NCI-H82 treated with DMSO at 0.1 percent for 48 hours (cell line): ENCODE data around the gene BRD4.

ENCODE experiments used
- DNase-seq: peaks from one replicate; lab custom pipeline; 2025; ENCODE audit not compliant: unreplicated experiment; lab: John Stamatoyannopoulos, UW

Gene BRD4

DNA sequence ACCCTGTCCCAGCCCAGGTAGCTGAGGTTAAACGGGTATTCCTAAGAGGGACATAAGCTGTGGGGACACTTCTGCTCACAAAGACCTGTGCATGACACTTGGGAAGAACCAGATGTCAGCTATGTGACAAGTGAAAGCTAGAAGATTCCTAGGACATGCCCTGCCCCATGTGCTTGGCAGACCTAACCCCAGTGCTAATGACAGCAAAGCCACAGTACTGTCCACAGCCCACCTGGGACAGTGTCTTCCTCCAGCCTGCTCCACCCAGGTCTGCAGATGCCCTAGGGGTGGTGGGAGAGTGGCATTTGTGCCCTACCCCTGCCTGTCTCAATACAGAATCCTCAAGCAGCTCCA, 81.7 kb downstream of the BRD4 start:
- no peak for DNase-seq

DNA sequence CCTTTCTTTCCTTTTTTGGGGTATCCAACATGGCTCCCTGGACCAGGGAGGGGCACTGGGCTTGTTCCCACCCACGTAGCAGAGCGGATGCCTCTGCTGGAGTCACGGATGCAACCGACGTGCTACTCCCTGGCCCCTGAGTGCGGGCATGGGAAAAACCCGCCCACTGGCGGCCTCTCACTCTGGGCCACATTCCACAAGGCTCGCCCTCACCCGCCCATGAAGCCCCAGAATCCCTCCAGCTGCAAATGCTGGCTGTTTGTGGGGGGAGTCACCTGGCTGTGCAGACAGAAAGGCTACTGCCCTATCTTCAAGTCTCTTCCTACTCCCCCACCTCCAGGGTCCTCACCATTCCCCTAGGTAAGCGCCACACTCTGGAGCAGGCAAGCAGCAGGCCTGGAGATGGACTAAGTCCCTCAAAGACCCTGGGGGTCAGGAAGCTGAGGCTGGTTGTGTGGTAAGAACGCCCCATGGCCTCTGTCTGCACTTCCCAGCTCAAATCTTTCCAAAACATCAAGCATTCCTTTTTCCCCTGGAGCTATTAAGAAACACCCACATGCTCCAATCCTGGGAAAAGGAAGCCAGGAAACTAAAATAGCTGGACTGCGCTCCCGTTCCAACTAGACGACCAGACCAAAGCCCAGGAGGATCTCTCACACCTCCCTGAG, 82.2 kb downstream of the BRD4 start:
- DNase-seq: no peak

DNA sequence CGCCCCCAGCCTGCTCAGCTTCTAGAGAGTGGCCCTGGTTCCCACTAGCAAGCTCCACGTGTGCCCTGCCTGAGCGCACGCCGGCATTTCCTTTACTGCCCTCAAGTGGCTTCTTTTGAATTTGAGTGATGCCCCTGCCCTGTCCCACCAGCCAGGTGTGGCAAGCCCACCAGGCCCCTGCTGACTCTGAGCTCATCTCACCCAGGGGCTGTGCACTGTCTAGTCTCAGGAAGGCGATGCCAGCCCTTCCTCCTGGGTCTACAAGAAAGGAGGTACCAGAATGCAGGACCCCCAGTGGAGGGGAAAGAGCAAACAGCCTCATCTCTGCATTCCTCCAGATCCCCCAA, 82.8 kb downstream of the BRD4 start:
- DNase-seq: no peak

DNA sequence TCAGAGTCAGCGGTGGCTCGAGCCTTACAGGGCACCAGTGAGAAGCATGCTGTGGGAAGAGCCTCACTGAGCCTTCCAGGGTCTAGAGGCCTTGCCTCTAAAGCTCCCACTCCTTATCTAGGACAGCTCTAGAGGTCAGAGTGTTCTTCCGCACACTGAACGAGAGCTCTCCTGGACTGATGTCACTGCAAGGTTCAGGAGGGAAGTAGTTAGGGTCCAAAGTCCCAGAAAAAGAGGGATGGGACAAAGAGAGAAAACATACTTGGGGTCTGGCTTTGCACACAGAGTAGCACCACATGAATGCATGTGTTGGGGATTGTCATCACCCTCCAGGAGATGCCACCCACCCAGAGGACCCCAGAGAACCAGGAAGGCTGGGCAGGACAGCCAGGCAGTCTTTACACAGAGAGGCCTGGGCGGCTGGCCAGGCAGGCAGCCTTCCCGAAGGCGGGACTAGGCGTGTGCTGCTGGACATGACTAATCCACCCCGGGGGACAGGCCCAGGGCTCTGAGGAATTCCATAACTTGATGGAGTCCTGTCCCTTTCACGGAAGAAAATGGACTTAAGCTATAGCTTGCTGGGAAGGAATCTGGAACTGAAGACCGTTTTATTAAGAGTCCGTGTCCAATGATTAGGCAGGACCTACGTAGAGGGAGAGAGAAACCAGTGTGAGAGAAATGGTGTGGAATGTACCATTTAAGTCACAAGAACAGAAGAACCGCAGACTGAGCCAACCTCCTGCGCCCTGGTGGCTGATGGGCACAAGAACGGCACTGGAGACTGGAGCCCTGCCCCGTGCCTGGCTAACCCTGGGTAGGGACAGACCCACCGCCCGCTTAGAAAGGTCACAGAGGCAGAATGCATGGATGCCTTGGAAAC, 83.5 kb downstream of the BRD4 start:
- no peak for DNase-seq

DNA sequence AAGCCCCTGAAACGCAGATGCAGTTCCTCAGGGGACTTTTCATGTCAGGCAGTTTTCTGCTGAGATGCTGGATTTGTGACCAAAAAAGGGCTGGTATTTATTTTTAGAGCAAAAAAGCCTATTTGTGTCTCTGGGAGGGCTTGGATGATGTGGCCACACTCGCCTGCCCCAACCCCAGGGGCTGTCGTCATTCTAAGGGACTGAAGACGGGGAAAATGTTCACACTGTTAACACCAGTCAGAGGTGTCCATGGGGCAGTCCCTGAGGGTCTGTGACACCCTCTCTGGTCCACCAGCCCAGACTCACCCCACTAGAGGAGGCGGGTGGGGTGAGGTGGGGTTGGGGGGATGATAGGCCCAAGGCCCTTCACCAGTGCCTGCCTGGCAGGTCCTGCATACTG, 84.2 kb downstream of the BRD4 start:
- no peak for DNase-seq

DNA sequence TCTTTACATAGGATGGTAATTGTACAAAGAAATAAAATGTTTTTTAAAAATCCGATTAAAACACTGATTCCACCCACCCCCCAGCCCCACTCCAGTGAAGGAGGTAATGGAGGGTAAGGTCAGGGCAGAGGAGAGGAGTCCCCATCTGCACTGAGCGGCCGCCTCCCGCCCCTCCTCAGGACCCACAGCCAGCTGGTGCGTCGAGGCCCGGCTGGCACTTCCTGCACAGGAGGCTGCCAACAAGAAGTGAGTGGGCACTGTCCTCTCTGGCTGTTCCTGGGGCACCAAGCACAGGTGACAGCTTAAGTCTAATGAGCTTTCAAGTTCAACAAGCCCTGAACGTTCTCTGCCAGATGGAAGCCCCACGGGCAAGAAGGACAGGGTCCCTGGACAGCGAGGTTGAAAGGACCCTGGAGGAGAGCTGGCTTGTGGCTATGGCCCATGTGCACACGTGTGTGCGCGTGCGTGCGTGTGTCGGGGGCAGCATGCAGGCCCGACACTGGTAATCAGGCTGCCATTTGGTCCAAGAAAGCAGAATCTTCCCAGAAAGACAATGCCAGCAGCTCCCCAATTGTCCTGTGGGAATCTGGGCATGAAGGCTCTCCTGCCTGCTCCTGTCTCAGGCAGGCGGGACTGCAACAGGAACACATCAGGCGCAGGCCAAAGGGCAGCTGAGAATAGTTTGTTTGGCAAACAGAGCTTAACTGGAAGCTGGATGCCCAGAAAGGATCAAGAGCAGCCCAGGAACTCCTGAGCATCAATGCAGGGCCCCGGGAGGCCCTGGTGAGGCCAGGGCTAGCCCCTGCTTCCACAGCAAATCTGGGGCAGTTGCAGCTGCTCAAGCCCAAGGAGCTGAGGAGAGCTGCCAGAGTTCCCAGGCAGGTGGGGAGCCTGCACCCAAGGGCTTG, 85.0 kb downstream of the BRD4 start:
- no peak for DNase-seq

DNA sequence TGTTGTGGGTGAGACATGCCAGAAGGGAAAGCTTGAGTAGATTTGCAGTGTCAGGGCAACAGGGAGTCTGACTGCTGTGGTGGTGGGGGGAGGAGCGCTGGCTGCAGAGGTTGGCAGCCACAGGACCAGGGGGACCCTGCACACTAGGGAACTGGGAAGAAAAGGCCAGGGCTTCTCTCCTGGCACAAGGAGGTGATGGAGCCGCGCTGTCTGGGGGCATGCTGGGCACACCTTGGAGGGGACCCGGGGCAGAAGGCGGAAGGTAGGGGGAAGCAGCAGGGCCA, 86.2 kb downstream of the BRD4 start:
- no peak for DNase-seq

DNA sequence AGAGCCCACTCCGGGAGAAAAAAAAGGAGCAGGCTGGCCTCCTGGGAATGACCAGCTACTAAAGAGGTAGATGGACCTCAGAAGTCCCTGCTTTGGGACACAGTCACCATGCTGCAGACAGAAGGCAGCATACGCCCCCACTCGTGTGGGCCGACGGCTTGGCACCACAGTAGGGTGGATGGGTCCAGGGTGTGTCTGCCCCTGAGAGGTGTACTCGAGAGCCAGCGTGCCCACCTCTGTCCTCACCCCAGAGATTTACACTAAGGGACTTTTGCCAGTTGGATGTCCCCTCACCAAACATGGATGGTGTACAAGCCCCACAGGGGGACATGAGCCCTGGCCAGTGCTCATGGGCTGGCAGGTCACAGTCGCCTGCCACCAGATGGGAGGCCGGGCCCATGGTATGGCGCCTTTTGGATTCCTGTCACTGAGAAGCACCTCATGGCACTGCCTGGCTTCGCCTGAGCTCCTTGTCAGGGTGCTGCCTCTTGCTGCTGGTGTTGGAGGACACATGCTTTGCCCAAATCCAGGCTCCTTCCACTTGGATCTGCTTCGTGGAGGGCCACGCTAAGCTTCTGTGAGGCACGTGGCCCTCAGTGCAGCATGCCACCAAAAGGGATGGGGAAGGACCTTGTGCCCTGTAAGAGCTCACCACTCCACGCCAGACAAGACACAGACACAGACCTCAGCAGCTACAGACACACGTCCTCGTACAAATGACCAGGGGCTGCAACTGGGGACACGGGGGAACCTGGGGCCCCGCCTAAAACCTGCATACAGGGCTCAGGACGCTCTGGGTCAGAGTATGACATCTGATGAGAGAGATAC, 86.8 kb downstream of the BRD4 start:
- no peak for DNase-seq

DNA sequence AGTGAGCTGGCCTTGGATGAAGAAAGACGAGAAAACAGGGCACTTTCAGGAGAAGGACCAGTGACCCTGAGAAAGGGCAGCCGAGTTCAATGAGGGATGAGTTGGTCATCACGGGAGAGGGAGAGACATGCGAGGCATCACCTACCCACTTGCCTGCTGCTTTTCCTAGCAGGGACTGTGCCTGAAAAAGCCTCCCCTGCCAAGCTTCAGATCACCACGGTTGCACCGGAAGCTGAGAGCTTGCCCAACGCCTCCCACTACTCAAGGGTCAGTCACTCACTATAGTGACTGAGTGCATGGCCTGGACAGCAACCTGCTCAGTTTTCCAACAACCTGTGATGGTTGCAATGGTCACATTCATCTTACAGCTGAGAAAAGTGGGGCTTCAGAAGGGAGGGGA, 87.5 kb downstream of the BRD4 start:
- no peak for DNase-seq

DNA sequence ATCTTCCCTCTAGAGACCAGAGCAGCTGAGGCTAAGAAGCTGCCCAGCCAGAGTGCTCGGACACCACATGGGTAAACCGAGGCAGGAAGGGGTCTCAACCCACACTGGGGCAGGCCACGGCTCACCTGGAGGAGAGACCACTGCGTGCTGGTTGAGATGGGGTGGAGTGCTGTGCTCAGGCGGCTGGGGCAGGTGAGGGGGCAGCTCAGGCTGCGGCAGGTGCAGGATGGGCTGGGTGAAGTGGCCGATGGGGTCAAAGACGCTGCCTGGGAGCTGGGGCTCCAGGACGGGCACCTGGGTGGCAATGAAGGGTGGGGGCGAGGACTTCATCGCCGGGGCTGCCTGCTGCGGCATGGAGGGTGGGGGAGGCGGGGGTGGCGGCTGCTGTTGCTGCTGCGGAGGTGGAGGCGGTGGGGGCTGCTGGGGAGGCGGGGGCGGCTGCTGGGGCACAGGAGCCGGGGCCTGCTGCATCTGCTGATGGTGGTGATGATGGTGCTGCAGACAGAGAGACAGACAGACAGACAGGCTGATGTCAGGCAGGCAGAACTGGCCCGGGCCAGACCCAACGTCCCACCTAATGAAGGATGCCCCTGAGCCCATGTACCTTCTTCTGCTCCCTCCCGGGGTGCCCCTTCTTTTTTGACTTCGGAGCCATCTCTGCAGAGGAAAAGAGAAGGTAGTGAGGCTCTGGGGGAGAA, 88.1 kb downstream of the BRD4 start:
- no peak for DNase-seq

DNA sequence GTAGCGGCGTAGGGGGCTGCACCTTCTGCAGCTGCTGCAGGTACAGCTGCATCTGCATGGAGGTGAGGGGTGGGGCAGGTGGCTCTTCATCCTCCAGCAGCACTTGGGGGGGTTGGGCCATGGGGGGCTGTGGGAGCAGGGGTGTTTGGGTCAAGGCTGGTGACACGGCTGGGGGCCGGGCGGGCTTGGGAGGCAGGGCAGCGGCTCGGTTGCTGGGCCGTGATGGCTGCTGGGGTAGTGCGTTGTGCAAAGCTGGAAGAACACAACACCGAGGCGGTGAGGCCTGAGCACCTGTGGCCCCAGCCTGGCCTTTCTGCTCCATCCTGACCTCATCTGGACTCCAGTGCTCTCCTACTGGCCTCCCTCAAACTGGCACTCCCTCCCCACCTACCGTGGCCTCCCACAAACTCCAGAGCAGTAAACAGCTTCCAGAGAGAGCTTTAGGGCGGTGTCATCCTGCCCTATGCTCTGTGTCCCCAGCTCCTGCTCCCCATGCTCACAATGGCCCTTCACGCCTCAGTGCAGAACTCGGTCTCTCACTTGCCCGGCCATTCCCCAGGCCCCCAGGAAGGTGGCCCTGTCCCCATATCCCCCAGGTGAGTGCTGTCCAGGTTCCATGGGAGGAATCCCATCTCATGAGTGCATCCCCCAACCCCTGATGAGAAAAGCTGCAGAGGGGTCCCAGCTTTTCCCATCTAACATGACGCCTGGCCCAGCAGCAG, 88.9 kb downstream of the BRD4 start:
- DNase-seq: no peak

DNA sequence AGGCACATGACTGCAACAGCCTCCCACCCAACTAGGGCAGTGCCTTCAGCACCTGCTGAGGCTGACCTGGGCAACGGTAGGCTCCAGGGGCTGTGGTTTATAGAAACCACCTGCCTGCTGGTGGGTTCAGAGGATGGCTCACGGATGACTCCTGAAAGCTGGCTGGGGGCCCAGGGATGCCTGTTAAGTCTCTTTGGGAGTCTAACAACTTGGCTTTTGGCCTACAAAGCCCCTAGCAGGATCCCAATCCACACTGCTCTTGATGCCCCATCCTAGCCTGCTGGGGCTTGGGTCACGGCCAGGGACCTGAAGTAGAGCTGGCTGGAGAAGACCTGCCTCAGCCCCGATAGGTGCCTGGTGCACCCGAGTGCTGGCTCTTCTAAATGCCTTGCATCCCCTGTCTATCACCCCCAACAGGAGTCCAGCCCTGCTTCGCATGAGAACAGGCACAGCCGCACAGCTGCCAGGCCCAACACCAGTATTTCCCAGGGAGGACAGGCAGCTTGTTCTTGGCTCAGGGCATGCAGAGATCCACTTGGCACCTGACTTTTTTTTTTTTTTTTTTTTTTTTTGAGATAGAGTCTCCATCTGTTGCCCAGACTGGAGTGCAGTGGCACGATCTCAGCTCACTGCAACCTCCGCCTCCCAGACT, 91.0 kb downstream of the BRD4 start:
- DNase-seq: no peak

DNA sequence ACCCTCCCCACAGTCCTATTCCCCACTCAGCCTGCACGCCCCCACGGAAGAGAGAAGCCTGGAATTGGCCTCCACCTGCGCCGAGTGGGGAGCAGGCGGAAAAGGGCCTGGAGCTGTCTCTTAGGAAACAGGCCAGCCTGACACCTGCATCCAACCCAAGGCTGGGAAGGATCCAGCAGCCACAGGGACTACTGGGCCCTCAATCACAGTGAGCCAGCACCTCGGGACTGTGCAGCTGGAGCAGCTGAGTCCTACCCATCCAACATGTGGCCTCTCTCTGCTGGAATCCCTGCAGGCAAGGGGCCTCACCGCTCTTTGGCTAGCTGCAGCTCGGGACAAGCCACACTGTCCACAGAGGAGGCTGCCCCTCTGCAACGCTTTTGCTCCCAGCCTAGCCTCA, 91.8 kb downstream of the BRD4 start:
- no peak for DNase-seq

DNA sequence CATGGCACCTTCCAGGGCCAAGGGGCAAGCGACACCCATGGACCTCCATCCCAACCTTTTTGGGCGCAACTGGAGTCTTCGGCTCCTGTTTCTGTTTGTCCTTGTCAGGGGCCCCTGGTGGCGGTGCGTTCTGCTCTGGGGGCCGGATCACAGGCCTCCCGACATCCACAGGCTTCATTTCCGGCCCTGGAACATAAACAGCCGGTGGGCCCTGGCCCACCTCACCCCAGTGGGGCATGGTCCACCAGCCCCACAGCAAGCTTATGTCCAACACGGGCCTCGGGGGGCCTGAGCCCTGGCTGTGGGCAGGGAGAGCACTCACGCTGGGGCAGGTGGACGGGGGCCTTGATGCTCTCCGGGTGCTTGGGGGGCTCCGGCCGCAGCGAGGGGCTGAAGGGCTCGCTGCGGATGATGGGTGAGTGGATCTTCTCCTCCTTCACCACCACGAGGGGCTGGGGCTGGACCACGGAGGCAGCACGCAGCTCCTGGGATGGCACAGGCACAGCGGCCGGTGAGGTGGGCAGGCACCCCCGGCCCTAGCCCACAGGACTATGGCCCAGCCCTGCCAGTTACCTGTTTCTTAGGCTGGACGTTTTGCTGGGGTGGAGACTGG, 92.9 kb downstream of the BRD4 start:
- DNase-seq: no peak

DNA sequence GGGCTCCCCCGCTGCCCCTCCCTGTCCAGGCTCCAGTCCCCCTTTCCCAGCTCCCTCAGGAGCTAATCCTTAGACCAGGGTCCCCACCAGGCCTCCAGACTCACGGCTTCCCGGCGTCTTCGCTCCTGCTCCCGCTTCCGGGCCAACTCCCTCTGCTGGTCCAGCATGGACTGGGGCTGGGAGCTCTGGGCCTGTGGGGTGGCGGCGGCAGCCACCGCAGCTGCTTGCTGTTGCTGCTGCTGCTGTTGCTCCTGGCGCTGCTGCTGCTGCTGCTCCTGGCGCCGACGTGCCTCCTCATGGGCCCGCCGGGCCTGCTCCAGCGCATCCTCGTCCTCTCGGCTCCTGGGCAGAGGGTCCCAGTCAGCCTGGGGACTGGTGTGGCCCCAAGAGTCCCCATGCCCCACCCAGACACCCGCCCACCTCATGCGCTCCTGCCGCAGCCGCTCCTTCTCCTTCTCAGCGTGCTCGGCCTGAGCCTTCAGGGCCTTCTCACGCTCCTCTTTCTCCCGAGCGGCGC, 93.6 kb downstream of the BRD4 start:
- no peak for DNase-seq

DNA sequence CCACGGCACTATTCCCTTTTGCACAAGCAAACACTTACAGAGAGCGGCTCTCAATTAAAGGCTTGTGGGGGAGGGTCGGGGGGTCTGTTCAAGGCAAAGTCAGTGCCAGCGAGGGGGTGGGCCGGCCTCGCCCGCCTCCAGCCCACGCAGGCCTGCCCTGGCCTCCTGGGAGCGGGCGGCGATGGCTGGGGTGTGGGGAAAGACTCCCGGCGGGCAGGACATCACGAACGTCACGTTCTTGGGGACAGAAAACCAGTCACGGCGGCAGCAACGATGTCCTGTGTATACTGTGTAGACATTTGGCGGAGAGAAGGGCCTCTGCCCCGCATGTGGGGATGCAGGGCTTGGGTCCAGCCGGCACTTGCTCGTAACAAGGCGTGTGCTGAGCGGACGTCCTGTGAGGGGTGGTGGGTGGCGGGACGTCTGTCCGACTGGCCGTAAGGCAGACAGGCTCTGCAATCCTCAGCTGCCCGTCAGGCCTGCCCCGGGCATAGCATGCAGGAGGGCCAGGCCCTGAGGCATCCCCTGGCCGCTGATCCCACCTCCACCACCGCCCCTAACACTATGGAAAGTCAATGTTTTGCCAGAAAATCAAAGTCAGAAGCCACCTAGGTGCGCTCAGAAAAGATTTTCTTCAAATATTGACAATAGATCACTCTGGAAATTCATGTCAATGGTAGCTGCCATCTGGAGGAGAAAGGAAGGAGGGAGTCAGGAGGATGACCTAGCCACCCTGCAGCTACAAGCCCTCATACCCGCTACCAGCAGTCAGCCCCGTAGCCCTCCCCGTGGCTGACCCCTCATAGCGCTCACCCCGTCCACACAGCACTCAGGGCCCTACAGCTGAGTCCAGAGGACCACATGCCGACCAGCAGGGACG, 94.3 kb downstream of the BRD4 start:
- no peak for DNase-seq

DNA sequence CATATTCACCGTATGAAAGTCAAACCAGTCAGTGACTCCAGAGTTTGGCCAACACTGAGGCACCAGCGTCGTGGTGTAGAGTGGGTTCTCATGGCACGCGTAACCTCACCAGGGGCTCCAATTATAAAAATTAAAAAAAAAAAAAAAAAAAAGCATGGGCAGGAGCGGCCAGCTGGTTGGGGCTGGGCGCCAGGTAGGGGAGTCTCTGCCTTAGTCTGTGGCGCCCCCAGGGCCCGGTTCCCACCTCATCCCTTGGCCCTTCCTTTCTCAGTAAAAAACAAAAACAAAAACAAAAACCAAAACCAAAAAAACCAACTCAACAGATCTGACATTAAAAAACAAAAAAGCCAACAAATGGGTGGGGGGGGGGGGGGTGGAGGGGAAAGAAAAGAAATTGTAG, 95.5 kb downstream of the BRD4 start:
- DNase-seq: no peak

DNA sequence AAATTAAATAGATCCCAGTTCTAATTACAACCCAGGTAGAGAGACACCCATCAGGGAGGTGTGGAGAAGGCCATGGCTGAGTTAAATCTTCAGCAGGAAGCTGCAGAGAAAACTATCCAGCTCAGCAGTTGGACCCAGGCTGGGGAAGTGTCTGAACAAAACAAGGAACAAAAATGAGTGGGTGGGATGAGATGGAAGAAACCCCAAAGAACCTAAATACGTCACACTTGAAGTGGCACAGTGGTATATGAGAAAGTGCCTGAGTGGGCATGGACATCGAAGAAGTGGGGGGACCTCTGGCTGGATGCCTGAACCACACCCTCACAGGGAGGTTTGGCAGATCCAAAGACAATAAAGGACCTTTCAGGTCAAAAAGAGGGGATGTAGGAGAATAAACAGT, 96.6 kb downstream of the BRD4 start:
- no peak for DNase-seq
